Sigmoid colon (tissue), 4 donors: ENCODE measurements around the gene TGFBR1.

Source experiments
- POLR2A ChIP-seq, 2 donors: fragments of 450-650 bp; IDR thresholded peaks; one replicate each; pipeline ENCODE4 v1.6.1; 2016; ENCODE audit warnings: antibody characterized with exemption in 2 of 2, mild to moderate bottlenecking in 2 of 2, moderate library complexity in 2 of 2
- POLR2AphosphoS5 ChIP-seq, 4 donors: sonication (generic); formaldehyde crosslinking; IDR thresholded peaks; one replicate each; pipeline ENCODE4 v1.6.1; 2017; ENCODE audit warnings: antibody characterized with exemption in 4 of 4
- TF ChIP-seq, protein P1 (sequence below), 4 experiments: fragments of 450-650 bp in 3 of 4; fragments of 200-600 bp in 1 of 4; IDR thresholded peaks; one replicate each; pipeline ENCODE4 v1.5.1; 2016 to 2019; ENCODE audit warnings: antibody characterized with exemption in 4 of 4, mild to moderate bottlenecking in 3 of 4, moderate library complexity in 2 of 4

GRCh38 chr9:99127356-99128132 lies 22.6 kb downstream of the TGFBR1 start:
- TF ChIP-seq, protein P1, sequence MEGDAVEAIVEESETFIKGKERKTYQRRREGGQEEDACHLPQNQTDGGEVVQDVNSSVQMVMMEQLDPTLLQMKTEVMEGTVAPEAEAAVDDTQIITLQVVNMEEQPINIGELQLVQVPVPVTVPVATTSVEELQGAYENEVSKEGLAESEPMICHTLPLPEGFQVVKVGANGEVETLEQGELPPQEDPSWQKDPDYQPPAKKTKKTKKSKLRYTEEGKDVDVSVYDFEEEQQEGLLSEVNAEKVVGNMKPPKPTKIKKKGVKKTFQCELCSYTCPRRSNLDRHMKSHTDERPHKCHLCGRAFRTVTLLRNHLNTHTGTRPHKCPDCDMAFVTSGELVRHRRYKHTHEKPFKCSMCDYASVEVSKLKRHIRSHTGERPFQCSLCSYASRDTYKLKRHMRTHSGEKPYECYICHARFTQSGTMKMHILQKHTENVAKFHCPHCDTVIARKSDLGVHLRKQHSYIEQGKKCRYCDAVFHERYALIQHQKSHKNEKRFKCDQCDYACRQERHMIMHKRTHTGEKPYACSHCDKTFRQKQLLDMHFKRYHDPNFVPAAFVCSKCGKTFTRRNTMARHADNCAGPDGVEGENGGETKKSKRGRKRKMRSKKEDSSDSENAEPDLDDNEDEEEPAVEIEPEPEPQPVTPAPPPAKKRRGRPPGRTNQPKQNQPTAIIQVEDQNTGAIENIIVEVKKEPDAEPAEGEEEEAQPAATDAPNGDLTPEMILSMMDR (IDR thresholded peaks at IDR 0.05) = no peak
- TF ChIP-seq POLR2AphosphoS5 (IDR thresholded peaks at IDR 0.05) (no peak), POLR2A (IDR thresholded peaks at IDR 0.05) (no peak)
